Activated T-helper 9 cell treated with anti-CD3 and anti-CD28 coated beads, Interleukin-2, amount 50 U/mL, for 16 hours (primary cell): Measurements from ENCODE around the gene TSSK6.

Source experiments
- DNase-seq: peaks from one replicate; pipeline ENCODE4 v3.0.0-alpha.2; 2020; ENCODE audit warnings: low read depth

Gene TSSK6

GRCh38 chr19:19530889-19531288, 15.5 kb upstream of the TSSK6 start:
- DNase-seq = no peak

GRCh38 chr19:19530423-19530804, 15.1 kb upstream of the TSSK6 start:
- no peak for DNase-seq

- no peak for DNase-seq
Observed at GRCh38 chr19:19529783-19530422, 14.6 kb upstream of the TSSK6 start.

GRCh38 chr19:19528721-19529490, 13.6 kb upstream of the TSSK6 start, which contains the start of gene YJEFN3:
YJEFN3 (plus strand) TSS chr19:19528911; CDS start chr19:19528933, 22 bp downstream.
- no peak for DNase-seq

- no peak for DNase-seq
Observed at GRCh38 chr19:19527674-19528625, 12.6 kb upstream of the TSSK6 start.

- no peak for DNase-seq
Observed at GRCh38 chr19:19527371-19527656, 12.0 kb upstream of the TSSK6 start.

GRCh38 chr19:19526581-19527370, 11.4 kb upstream of the TSSK6 start:
- no peak for DNase-seq

- no peak for DNase-seq
Observed at GRCh38 chr19:19525611-19526380, 10.4 kb upstream of the TSSK6 start.

- DNase-seq = no peak
Observed at GRCh38 chr19:19524053-19524452, 8.7 kb upstream of the TSSK6 start.

- no peak for DNase-seq
Observed at GRCh38 chr19:19523177-19523576, 7.8 kb upstream of the TSSK6 start.

GRCh38 chr19:19520989-19521388, 5.6 kb upstream of the TSSK6 start:
- no peak for DNase-seq

GRCh38 chr19:19517235-19517619, 1.9 kb upstream of the TSSK6 start:
- DNase-seq = no peak

GRCh38 chr19:19515642-19516519, 533 bp upstream of the TSSK6 start, which contains the start of gene NDUFA13:
NDUFA13 (plus strand) TSS chr19:19516225; CDS start chr19:19516239, 14 bp downstream.
- DNase-seq = peak; percentile 88

GRCh38 chr19:19514215-19514657, 1.1 kb downstream of the TSSK6 start:
- DNase-seq = no peak

GRCh38 chr19:19513682-19514081, 1.7 kb downstream of the TSSK6 start:
- no peak for DNase-seq

- DNase-seq = no peak
Observed at GRCh38 chr19:19510432-19510831, 4.9 kb downstream of the TSSK6 start.

- no peak for DNase-seq
Observed at GRCh38 chr19:19508217-19508616, 7.1 kb downstream of the TSSK6 start.

- no peak for DNase-seq
Observed at GRCh38 chr19:19507354-19507753, 8.0 kb downstream of the TSSK6 start.

GRCh38 chr19:19506592-19506991, 8.8 kb downstream of the TSSK6 start:
- DNase-seq = no peak
